ENCODE results near the gene PSMC6. TPM values are rescaled to one million over a fixed set of nuclear protein-coding genes. Genes with fewer than 3 reads are reported as not detected.

The PSMC6 gene
- total RNA-seq, 1 donor from 2014 or later: 49.6 TPM

DNA sequence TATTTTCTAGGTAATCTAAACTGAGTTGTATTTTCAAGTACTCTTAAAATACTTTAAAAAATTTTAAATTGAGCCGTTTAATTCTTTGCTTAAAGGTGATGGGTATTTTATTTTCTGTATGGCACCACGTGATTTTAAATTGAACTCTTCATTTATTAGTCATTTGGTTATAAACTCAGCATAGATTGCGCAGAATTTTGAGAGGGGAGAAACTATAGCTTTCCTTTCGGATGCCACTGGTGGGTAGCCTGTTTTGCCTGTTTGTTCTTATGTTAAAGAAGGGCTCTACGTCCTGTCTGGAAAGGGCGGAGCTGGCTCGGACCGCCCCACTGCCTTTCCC, 22.6 kb downstream of the PSMC6 start:
- H3K4me1 ChIP-seq: peaks cover 17% of the 10 kb centered on the region
- peak overlapping the region; percentile 93 to 94 for H3K4me3 ChIP-seq
- intact Hi-C loops (cut with DNase I): no loop called here
- H3K9me3 ChIP-seq: no peaks in the 10 kb centered on the region
- H3K27ac ChIP-seq: peak overlapping the region; percentile 85
- no peaks in the 10 kb centered on the region for H3K27me3 ChIP-seq
- TF ChIP-seq POLR2AphosphoS5 (IDR thresholded peaks at IDR 0.05; ENCODE audit: insufficient read depth in 1 of 2, low read depth in 1 of 2) (no peak), POLR2A (IDR thresholded peaks at IDR 0.05) (no peak)
- TF ChIP-seq, protein P1, sequence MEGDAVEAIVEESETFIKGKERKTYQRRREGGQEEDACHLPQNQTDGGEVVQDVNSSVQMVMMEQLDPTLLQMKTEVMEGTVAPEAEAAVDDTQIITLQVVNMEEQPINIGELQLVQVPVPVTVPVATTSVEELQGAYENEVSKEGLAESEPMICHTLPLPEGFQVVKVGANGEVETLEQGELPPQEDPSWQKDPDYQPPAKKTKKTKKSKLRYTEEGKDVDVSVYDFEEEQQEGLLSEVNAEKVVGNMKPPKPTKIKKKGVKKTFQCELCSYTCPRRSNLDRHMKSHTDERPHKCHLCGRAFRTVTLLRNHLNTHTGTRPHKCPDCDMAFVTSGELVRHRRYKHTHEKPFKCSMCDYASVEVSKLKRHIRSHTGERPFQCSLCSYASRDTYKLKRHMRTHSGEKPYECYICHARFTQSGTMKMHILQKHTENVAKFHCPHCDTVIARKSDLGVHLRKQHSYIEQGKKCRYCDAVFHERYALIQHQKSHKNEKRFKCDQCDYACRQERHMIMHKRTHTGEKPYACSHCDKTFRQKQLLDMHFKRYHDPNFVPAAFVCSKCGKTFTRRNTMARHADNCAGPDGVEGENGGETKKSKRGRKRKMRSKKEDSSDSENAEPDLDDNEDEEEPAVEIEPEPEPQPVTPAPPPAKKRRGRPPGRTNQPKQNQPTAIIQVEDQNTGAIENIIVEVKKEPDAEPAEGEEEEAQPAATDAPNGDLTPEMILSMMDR (IDR thresholded peaks at IDR 0.05): no peak
- peaks cover 0 to 20% of the 10 kb centered on the region in 2 donors for H3K36me3 ChIP-seq
- no peak for DNase-seq (ENCODE audit: extremely low spot score in 2 of 2)

DNA sequence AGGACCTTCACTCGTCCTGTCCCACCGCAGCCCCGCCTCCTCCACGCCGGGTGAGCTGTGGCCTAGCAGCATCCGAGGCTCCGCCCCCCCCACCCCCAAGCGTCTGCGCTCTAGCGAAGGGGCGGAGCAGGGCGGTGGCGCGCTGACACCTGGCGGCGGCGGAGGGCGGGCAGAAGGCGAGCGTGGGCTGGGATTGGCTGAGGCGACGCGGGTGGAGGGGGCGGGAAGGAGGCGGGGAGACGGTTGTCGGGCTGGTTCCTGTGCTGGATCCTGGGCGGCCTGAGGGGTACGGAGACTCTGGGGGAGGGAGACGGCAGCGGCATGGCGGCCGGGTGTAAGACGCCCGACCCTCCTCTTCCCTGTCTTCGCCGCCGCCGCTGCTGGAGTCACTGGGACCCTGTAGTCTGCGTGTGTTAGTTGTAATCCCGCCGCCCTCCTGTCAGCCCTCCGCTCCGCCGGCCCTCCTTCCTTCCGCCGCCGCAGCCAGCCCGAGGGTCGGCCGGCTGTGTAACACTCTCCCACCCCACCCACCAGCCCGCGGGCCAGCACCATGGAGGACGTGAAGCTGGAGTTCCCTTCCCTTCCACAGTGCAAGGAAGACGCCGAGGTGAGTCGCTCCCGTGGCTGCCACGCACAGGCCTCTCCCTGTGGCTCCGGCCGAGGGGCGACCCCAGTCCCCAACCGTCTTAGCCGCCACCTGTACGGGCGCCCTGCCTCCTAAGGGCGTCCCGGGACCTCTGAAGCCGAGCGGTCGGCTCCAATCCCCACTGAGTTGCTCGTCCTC, 23.1 kb downstream of the PSMC6 start, which contains the start of gene STYX:
Gene STYX, plus strand, starts transcription at position 242 of the 784 bp plus-strand sequence. Its CDS starts 309 bp downstream, at position 551.
- H3K4me3 ChIP-seq: peak within 1 kb of the TSS; percentile 93 to 94
- peaks cover 0 to 17% of the 10 kb centered on the region in 2 donors for H3K36me3 ChIP-seq
- H3K27me3 ChIP-seq: no peaks in the 10 kb centered on the region
- intact Hi-C loops (cut with DNase I): no loop called here
- peak; percentile 98 for DNase-seq (ENCODE audit: extremely low spot score in 2 of 2)
- peaks cover 17% of the 10 kb centered on the region for H3K4me1 ChIP-seq
- H3K27ac ChIP-seq: peak within 1 kb of the TSS; percentile 85
- TF ChIP-seq POLR2A (IDR thresholded peaks at IDR 0.05): peak in 1 of 2 donors; percentile 69
- peak; percentile 83 to 88 for TF ChIP-seq POLR2AphosphoS5 (IDR thresholded peaks at IDR 0.05; ENCODE audit: insufficient read depth in 1 of 2, low read depth in 1 of 2)
- TF ChIP-seq, protein P1 (IDR thresholded peaks at IDR 0.05): peak in 1 of 3 experiments; percentile 13
- H3K9me3 ChIP-seq: no peaks in the 10 kb centered on the region

DNA sequence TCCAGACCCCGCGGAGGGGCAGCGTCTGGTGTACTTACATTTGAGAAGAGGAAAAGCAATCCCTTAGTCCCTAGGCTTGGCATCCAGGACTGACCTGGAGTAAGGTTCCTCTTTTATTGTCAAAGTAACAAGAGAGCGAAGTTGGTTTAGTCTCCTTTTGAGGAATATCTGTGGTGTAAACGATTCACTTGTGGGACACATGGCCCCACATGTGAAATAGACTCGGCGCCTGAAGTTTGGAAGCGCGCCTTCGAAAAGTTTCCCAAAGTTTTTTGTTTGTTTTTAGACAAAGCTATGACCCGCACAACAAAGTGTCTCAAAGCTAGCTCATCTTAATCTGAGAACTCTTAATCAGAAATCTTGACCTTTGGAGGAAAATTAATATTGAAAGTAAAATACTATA, 23.7 kb downstream of the PSMC6 start:
- Histone ChIP-seq H3K27ac (peak overlapping the region; percentile 85), H3K4me3 (peak overlapping the region; percentile 93 to 94), H3K9me3 (no peaks in the 10 kb centered on the region), H3K27me3 (no peaks in the 10 kb centered on the region), H3K4me1 (peaks cover 17% of the 10 kb centered on the region), H3K36me3 (peaks cover 0 to 17% of the 10 kb centered on the region in 2 donors)
- TF ChIP-seq POLR2AphosphoS5 (IDR thresholded peaks at IDR 0.05; ENCODE audit: insufficient read depth in 1 of 2, low read depth in 1 of 2) (no peak), POLR2A (IDR thresholded peaks at IDR 0.05) (no peak)
- TF ChIP-seq, protein P1 (IDR thresholded peaks at IDR 0.05): no peak
- intact Hi-C loops (cut with DNase I): no loop called here
- DNase-seq (ENCODE audit: extremely low spot score in 2 of 2): no peak

DNA sequence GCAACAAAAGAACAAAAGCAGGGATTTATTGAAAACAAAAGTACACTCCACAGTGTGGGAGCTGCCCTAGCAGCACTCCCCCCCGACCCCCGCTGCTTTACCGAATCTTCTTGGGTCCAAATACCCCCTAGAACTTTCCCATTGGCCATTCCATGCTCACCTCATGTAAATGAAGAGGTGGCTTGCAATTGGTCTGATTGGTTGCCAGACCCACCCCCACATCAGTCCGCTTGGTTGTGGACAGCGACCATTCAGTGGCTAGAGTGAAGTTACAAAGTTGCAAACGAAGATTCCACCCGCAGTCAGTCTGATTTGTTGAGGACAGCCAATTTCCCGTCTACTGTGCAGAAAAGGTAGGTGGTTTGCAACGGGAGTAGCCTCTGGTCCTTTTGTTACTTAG, 26.8 kb downstream of the PSMC6 start:
- Histone ChIP-seq H3K36me3 (peaks cover 0 to 3% of the 10 kb centered on the region in 2 donors), H3K4me1 (peaks cover 24% of the 10 kb centered on the region), H3K27me3 (no peaks in the 10 kb centered on the region), H3K4me3 (no peak overlapping the region), H3K9me3 (no peaks in the 10 kb centered on the region), H3K27ac (no peak overlapping the region)
- TF ChIP-seq POLR2AphosphoS5 (IDR thresholded peaks at IDR 0.05; ENCODE audit: insufficient read depth in 1 of 2, low read depth in 1 of 2) (no peak), POLR2A (IDR thresholded peaks at IDR 0.05) (no peak)
- TF ChIP-seq, protein P1 (IDR thresholded peaks at IDR 0.05): no peak
- intact Hi-C loops (cut with DNase I): no loop called here
- DNase-seq (ENCODE audit: extremely low spot score in 2 of 2): no peak

DNA sequence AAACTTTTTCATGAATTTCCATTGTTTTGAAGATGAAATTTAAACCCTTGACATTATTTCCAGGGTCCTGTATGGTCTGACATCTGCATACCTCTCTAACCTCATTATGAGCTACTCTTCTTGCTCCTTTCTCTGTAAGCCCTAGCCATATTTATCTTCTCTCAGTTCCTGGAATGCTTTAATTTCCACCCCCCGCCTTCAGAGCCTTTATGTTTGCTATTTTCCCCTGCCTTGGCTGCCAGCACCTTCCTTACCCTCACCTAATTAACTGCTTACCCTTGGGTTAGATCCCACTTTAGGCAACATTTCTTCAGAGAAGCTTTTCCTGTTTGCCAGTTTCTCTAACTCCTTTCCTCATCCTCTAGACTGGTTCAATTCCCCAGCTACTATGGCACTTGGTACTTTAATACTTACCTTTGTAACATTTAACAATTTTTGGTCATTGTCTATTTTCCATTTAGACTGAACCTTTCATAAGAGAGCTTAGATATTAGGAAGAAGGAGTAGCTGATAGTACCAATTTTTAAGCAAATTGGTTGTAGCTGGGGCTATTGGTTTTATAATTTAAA, 29.0 kb downstream of the PSMC6 start:
- H3K4me1 ChIP-seq: peaks cover 32% of the 10 kb centered on the region

More for the DNA sequence above, 29.0 kb downstream of the PSMC6 start:
- intact Hi-C loops (cut with DNase I): no loop called here
- Histone ChIP-seq H3K27ac (no peak overlapping the region), H3K4me3 (no peak overlapping the region), H3K27me3 (no peaks in the 10 kb centered on the region), H3K36me3 (peaks cover 0 to 3% of the 10 kb centered on the region in 2 donors), H3K9me3 (no peaks in the 10 kb centered on the region)
- TF ChIP-seq, protein P1 (IDR thresholded peaks at IDR 0.05): no peak
- TF ChIP-seq POLR2A (IDR thresholded peaks at IDR 0.05) (no peak), POLR2AphosphoS5 (IDR thresholded peaks at IDR 0.05; ENCODE audit: insufficient read depth in 1 of 2, low read depth in 1 of 2) (no peak)
- DNase-seq (ENCODE audit: extremely low spot score in 2 of 2): no peak
